ENCODE results near the gene ADCY4.

Gene ADCY4

DNA sequence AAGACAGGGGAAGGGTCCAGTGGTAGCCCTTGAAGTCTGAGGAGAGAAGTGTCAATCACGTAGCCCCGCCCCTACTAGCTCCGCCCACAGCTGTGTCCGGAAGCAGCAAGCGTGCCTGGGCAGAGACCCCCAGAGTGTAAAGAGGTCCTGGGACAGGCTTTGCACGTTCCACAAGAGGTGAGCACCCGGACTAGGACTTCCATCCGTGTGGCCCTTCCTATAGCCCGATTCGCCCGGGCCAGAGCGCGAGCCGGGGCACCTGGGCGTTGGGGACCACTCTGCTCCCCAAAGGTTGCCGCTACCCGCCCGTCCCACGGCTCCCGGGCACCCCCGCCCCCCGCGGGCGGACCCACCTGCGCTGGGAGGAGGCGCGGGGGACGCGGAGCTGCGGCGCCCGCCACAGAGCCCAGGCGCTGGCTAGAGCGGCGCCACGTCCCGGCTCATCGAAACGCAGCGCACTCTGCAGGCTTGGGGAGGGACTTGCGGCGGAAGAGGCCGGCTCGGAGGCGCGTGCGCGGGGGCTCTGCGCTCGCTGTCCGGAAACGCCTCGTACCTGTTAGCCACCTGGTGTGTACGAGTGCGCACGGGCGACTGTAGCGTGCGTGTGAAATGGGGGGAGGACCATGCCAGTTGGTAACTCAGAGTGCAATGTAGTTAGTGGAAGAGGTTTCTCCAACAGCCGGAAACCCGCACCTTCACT lies 63.6 kb downstream of the ADCY4 start, which contains the start of gene RABGGTA:
RABGGTA (minus strand) TSS at position 464 of the 700 bp plus-strand sequence. CDS start 482 bp downstream, outside the sequence.
- H3K4me3 ChIP-seq (ENCODE audit: low read length): peak within 1 kb of the TSS; percentile 86
- TF ChIP-seq, protein P1, sequence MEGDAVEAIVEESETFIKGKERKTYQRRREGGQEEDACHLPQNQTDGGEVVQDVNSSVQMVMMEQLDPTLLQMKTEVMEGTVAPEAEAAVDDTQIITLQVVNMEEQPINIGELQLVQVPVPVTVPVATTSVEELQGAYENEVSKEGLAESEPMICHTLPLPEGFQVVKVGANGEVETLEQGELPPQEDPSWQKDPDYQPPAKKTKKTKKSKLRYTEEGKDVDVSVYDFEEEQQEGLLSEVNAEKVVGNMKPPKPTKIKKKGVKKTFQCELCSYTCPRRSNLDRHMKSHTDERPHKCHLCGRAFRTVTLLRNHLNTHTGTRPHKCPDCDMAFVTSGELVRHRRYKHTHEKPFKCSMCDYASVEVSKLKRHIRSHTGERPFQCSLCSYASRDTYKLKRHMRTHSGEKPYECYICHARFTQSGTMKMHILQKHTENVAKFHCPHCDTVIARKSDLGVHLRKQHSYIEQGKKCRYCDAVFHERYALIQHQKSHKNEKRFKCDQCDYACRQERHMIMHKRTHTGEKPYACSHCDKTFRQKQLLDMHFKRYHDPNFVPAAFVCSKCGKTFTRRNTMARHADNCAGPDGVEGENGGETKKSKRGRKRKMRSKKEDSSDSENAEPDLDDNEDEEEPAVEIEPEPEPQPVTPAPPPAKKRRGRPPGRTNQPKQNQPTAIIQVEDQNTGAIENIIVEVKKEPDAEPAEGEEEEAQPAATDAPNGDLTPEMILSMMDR (conservative IDR thresholded peaks at IDR 0.05; ENCODE audit: low read depth, low read length): peak; percentile 66
- no peak for DNase-seq (ENCODE audit: low read depth)

DNA sequence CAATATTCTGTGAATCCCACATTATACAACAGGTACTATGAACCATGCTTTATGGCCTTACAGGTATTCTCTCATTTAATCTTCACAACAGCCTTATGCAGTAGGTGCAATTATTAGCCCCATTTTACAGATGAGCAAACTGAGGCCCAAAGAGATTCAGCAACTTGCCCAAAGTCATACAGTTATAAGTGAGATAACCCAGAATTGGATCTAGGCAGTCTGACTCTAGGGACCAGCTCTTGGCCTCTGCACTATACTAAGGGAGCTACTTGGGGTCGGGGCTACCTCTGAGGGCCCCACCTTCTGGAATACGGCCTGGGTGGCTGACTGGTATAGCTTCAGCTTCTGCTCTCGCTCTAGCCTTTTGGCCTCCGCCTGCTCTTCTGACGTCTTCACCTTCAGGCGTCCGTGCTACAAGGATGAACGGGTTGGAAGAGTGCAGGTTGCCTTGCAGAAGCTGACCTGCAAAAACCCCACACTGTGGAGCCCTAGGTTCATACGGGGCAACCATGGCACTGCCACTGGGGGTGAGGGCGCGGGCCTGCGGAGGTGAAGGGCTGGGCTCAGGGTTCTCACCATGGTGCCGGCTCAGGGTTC lies 64.2 kb downstream of the ADCY4 start:
- TF ChIP-seq, protein P1 (conservative IDR thresholded peaks at IDR 0.05; ENCODE audit: low read depth, low read length): no peak
- no peak for DNase-seq (ENCODE audit: low read depth)
- peak overlapping the region; percentile 86 for H3K4me3 ChIP-seq (ENCODE audit: low read length)

DNA sequence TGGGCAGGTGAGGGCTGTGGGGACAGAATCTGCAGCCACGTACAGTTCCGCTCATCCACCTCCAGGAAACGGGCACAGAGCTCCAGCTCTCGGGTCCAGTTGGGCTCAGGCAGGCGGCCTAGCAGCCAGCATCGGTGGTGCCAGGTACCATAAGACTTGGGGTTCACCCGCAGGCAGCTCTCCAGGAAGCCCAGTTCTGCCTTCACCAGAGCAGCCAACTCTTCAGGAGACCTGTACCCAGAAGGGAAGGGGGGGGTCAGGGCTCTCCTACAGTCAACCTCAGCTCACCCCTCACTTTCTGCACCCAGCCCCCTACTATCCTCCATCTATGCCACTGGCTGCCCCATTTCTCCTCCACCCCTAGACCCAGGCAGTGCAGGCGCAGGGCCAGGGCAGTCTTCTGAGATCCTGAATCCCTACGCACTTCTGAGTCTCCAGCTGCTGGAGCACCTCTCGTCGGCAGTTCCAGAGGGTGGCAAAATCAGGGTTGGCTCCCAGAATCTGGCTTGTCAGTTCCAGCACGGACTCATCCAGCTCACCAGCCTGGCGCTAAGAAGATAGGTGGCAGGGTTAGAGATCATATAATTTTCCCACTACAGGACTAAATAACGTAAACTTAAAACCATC lies 64.8 kb downstream of the ADCY4 start:
- TF ChIP-seq, protein P1 (conservative IDR thresholded peaks at IDR 0.05; ENCODE audit: low read depth, low read length): no peak
- no peak for DNase-seq (ENCODE audit: low read depth)
- H3K4me3 ChIP-seq (ENCODE audit: low read length): no peak overlapping the region

DNA sequence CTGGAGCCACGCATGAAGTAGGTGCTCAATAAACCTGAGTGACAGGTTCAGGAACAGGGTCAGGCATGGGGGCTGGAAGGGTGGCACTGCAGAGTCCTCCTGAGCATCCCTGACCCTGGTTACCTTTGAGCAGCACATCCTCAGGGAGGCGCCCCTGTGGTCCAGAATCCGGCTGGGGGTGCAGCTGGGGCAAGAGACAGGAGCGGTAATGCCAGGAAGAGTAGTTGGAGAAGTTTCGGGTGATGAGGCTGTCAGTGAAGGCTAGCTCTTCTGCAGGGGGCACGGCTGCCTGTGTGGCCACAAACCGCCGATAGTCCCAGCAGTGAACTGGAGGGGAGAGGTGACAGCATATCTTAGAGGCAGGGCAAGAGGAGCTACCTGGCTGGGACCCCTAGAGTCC lies 65.5 kb downstream of the ADCY4 start:
- TF ChIP-seq, protein P1 (conservative IDR thresholded peaks at IDR 0.05; ENCODE audit: low read depth, low read length): no peak
- no peak overlapping the region for H3K4me3 ChIP-seq (ENCODE audit: low read length)
- no peak for DNase-seq (ENCODE audit: low read depth)
